HEK293 (cell line): ENCODE measurements around the gene SMAGP.

Experiments
- WT1 ChIP-seq: fragments of 450-650 bp; formaldehyde crosslinking; IDR thresholded peaks from 2 replicates; pipeline ENCODE4 v1.5.1; 2016; ENCODE audit warnings: missing biosample characterization, missing genetic modification characterization
- ZBTB1 ChIP-seq: fragments of 450-650 bp; formaldehyde crosslinking; IDR thresholded peaks from 2 replicates; pipeline ENCODE4 v1.5.1; 2016; ENCODE audit warnings: missing biosample characterization, missing genetic modification characterization
- ZFHX2 ChIP-seq: fragments of 450-650 bp; formaldehyde crosslinking; conservative IDR thresholded peaks from 2 replicates; pipeline ENCODE4 v1.5.1; 2016; ENCODE audit warnings: missing biosample characterization, missing genetic modification characterization
- ZFP37 ChIP-seq: fragments of 450-650 bp; formaldehyde crosslinking; IDR thresholded peaks from 2 replicates; pipeline ENCODE4 v1.5.1; 2016; ENCODE audit warnings: missing biosample characterization, missing genetic modification characterization
- ZNF175 ChIP-seq: fragments of 450-650 bp; formaldehyde crosslinking; IDR thresholded peaks from 2 replicates; pipeline ENCODE4 v1.5.1; 2016; ENCODE audit warnings: missing biosample characterization, missing genetic modification characterization
- ZNF248 ChIP-seq: fragments of 450-650 bp; formaldehyde crosslinking; IDR thresholded peaks from 2 replicates; pipeline ENCODE4 v1.5.1; 2017; ENCODE audit warnings: missing biosample characterization, missing genetic modification characterization
- ZNF549 ChIP-seq: fragments of 450-650 bp; IDR thresholded peaks from 2 replicates; pipeline ENCODE4 v1.5.1; 2018; ENCODE audit warnings: missing biosample characterization, missing genetic modification characterization, mild to moderate bottlenecking, inconsistent platforms, moderate library complexity
- ZNF792 ChIP-seq: fragments of 450-650 bp; formaldehyde crosslinking; IDR thresholded peaks from 2 replicates; pipeline ENCODE4 v1.5.1; 2016; ENCODE audit warnings: missing biosample characterization, missing genetic modification characterization
- TF ChIP-seq, protein P1 (sequence below): fragments of 450-650 bp; formaldehyde crosslinking; IDR thresholded peaks from 2 replicates; pipeline ENCODE4 v1.5.1; 2016; ENCODE audit warnings: missing biosample characterization, missing genetic modification characterization
- TF ChIP-seq, protein P2 (sequence below): fragments of 450-650 bp; formaldehyde crosslinking; IDR thresholded peaks from 2 replicates; pipeline ENCODE4 v1.5.1; 2016; ENCODE audit warnings: missing biosample characterization, missing genetic modification characterization
- TF ChIP-seq, protein P3 (sequence below): fragments of 450-650 bp; formaldehyde crosslinking; IDR thresholded peaks from 2 replicates; pipeline ENCODE4 v1.5.1; 2016; ENCODE audit warnings: missing biosample characterization, missing genetic modification characterization
- TF ChIP-seq, protein P4 (sequence below): fragments of 450-650 bp; formaldehyde crosslinking; IDR thresholded peaks from 2 replicates; pipeline ENCODE4 v1.5.1; 2016; ENCODE audit warnings: missing biosample characterization, missing genetic modification characterization, low read depth
- TF ChIP-seq, protein P5 (sequence below): fragments of 450-650 bp; formaldehyde crosslinking; IDR thresholded peaks from 2 replicates; pipeline ENCODE4 v1.5.1; 2016; ENCODE audit warnings: missing biosample characterization, missing genetic modification characterization
- TF ChIP-seq, protein P6 (sequence below): fragments of 450-650 bp; formaldehyde crosslinking; IDR thresholded peaks from 2 replicates; pipeline ENCODE4 v1.5.1; 2017; ENCODE audit warnings: missing biosample characterization, missing genetic modification characterization

DNA sequence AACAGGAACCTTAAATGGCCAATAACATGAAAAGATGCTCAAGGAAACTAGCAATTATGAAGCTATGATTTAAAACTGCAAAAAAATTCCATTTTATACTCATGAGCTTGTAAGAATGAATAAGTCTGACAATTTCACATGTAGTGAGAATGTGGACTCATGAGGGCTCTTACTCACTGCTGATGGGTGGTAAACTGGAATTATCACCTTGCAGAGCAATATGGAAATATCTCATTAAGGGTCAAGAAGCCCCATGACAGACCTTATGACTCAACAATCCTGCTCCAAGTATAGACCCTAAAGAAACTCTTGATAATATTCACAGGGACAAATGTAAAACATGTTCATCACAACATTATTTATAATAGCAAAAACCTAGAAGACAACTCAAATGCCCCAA lies 23.5 kb upstream of the SMAGP start:
- no peak for TF ChIP-seq ZNF792 (tag by site-specific recombination)
- no peak for TF ChIP-seq ZBTB1 (tag by site-specific recombination)
- TF ChIP-seq ZFP37 (tag by site-specific recombination) = no peak
- TF ChIP-seq, protein P1, sequence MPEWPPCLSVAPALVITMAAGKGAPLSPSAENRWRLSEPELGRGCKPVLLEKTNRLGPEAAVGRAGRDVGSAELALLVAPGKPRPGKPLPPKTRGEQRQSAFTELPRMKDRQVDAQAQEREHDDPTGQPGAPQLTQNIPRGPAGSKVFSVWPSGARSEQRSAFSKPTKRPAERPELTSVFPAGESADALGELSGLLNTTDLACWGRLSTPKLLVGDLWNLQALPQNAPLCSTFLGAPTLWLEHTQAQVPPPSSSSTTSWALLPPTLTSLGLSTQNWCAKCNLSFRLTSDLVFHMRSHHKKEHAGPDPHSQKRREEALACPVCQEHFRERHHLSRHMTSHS (tag by site-specific recombination) = no peak
- no peak for TF ChIP-seq ZNF248 (tag by site-specific recombination)
- TF ChIP-seq, protein P2, sequence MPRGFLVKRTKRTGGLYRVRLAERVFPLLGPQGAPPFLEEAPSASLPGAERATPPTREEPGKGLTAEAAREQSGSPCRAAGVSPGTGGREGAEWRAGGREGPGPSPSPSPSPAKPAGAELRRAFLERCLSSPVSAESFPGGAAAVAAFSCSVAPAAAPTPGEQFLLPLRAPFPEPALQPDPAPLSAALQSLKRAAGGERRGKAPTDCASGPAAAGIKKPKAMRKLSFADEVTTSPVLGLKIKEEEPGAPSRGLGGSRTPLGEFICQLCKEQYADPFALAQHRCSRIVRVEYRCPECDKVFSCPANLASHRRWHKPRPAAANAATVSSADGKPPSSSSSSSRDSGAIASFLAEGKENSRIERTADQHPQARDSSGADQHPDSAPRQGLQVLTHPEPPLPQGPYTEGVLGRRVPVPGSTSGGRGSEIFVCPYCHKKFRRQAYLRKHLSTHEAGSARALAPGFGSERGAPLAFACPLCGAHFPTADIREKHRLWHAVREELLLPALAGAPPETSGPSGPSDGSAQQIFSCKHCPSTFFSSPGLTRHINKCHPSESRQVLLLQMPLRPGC (tag by site-specific recombination) = no peak
- TF ChIP-seq, protein P3, sequence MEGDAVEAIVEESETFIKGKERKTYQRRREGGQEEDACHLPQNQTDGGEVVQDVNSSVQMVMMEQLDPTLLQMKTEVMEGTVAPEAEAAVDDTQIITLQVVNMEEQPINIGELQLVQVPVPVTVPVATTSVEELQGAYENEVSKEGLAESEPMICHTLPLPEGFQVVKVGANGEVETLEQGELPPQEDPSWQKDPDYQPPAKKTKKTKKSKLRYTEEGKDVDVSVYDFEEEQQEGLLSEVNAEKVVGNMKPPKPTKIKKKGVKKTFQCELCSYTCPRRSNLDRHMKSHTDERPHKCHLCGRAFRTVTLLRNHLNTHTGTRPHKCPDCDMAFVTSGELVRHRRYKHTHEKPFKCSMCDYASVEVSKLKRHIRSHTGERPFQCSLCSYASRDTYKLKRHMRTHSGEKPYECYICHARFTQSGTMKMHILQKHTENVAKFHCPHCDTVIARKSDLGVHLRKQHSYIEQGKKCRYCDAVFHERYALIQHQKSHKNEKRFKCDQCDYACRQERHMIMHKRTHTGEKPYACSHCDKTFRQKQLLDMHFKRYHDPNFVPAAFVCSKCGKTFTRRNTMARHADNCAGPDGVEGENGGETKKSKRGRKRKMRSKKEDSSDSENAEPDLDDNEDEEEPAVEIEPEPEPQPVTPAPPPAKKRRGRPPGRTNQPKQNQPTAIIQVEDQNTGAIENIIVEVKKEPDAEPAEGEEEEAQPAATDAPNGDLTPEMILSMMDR (tag by site-specific recombination) = no peak
- TF ChIP-seq, protein P4, sequence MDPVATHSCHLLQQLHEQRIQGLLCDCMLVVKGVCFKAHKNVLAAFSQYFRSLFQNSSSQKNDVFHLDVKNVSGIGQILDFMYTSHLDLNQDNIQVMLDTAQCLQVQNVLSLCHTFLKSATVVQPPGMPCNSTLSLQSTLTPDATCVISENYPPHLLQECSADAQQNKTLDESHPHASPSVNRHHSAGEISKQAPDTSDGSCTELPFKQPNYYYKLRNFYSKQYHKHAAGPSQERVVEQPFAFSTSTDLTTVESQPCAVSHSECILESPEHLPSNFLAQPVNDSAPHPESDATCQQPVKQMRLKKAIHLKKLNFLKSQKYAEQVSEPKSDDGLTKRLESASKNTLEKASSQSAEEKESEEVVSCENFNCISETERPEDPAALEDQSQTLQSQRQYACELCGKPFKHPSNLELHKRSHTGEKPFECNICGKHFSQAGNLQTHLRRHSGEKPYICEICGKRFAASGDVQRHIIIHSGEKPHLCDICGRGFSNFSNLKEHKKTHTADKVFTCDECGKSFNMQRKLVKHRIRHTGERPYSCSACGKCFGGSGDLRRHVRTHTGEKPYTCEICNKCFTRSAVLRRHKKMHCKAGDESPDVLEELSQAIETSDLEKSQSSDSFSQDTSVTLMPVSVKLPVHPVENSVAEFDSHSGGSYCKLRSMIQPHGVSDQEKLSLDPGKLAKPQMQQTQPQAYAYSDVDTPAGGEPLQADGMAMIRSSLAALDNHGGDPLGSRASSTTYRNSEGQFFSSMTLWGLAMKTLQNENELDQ = no peak
- TF ChIP-seq, protein P5, sequence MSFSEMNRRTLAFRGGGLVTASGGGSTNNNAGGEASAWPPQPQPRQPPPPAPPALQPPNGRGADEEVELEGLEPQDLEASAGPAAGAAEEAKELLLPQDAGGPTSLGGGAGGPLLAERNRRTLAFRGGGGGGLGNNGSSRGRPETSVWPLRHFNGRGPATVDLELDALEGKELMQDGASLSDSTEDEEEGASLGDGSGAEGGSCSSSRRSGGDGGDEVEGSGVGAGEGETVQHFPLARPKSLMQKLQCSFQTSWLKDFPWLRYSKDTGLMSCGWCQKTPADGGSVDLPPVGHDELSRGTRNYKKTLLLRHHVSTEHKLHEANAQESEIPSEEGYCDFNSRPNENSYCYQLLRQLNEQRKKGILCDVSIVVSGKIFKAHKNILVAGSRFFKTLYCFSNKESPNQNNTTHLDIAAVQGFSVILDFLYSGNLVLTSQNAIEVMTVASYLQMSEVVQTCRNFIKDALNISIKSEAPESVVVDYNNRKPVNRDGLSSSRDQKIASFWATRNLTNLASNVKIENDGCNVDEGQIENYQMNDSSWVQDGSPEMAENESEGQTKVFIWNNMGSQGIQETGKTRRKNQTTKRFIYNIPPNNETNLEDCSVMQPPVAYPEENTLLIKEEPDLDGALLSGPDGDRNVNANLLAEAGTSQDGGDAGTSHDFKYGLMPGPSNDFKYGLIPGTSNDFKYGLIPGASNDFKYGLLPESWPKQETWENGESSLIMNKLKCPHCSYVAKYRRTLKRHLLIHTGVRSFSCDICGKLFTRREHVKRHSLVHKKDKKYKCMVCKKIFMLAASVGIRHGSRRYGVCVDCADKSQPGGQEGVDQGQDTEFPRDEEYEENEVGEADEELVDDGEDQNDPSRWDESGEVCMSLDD = no peak
- no peak for TF ChIP-seq ZFHX2 (tag by site-specific recombination)
- no peak for TF ChIP-seq ZNF549 (tag by site-specific recombination)
- no peak for TF ChIP-seq WT1 (tag by site-specific recombination)
- TF ChIP-seq, protein P6, sequence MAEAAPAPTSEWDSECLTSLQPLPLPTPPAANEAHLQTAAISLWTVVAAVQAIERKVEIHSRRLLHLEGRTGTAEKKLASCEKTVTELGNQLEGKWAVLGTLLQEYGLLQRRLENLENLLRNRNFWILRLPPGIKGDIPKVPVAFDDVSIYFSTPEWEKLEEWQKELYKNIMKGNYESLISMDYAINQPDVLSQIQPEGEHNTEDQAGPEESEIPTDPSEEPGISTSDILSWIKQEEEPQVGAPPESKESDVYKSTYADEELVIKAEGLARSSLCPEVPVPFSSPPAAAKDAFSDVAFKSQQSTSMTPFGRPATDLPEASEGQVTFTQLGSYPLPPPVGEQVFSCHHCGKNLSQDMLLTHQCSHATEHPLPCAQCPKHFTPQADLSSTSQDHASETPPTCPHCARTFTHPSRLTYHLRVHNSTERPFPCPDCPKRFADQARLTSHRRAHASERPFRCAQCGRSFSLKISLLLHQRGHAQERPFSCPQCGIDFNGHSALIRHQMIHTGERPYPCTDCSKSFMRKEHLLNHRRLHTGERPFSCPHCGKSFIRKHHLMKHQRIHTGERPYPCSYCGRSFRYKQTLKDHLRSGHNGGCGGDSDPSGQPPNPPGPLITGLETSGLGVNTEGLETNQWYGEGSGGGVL = no peak
- no peak for TF ChIP-seq ZNF175 (tag by site-specific recombination)
